A549 treated with CORT108297 at 1 μM for 4 hours (cell line): ENCODE data around the gene TRRAP. TPM values are rescaled to one million over a fixed set of nuclear protein-coding genes. Genes with fewer than 3 reads are reported as not detected.

Experiments used
- total RNA-seq: library from RNA; stranded (reverse); fragments of 200-300 nt; extraction: Qiagen RNA extraction; gene quantifications from 5 replicates; pipeline ENCODE4 v1.2.3, GENCODE V29; 2022

Gene TRRAP
- total RNA-seq = 15.0 to 19.8 TPM (median 18.4 TPM) in 5 replicates

GRCh38 chr7:98878365-98879197 lies at the start of gene TRRAP:
TRRAP (plus strand) TSS chr7:98878532; CDS start chr7:98881151, 2,619 bp downstream.

DNA sequence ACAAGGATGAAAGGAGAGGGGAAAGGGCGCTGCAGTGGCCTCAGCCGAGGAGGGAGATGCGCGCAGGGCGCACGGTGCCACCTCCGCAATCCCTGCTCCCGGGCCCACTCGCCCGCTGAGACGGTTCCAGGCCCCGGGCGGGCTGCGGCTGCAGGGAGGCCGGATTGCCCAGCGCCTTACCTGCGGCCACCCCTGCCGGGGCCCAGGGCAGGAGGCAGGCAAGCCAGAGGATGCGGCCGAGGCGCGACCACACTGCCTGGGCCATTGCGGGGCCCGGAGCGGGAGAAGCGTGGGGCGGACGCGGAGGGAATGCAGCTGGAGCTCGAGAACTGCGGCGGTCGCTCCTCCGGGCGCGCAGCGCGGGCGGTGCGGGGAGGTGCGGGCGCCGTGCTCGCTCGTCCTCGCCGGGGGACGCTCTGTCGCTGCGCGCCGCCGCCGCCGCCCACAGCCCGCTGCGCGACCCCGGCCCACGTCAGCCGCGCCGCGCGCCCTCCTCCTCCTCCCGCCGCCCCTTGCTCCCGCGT lies 8.7 kb upstream of the TRRAP start, which contains the start of gene TMEM130:
TSS of gene TMEM130 (minus strand) at position 418 of the 524 bp plus-strand sequence. CDS start at position 265, 153 bp downstream.

Other genes starting within 250 kb of the TRRAP start
- gene TMEM130, start 8.5 kb upstream of the TRRAP start, total RNA-seq = 0.26 to 0.43 TPM (median 0.36 TPM) in 5 replicates